Measurements from ENCODE around the gene LYZL2. TPM values are rescaled to one million over a fixed set of nuclear protein-coding genes. Genes with fewer than 3 reads are reported as not detected.

The LYZL2 gene
- not detected in 2 replicates for total RNA-seq

DNA sequence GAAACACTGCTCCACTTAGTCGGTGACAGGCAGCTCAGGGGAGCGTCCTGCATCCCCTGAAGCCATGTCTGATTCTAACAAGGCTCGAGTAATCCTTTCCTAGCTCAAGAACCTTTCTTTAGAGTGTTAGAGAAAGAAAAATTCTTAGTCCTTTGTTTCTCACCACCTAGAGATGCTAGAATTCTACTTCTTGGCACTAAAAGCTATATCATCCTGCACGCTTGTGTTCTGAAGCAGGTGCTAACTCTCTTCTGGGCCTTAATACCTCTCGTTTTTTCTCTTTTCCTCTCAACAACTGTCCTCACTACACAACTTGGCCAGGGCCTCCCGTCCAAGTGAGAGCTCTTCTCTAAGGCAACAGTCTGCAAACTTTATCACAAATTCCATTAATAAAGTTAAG is at the start of gene LYZL2:
LYZL2 (minus strand) TSS at position 101 of the 400 bp plus-strand sequence. CDS start 2,838 bp downstream, outside the sequence.

Other genes starting within 250 kb of the LYZL2 start
- gene MAP3K8, start 195.6 kb downstream of the LYZL2 start, total RNA-seq, result 5.8 and 6.8 TPM in 2 replicates